GM19455 (cell line): ENCODE results near the gene CBY1.

ENCODE experiments used
- ATAC-seq: cut with Tn5 transposase; IDR thresholded peaks from one replicate; pipeline ENCODE4 v1.9.1; 2021; ENCODE audit not compliant: unreplicated experiment

CBY1 gene

GRCh38 chr22:38720350-38720749, 63.9 kb downstream of the CBY1 start:
- no peak for ATAC-seq

- ATAC-seq: no peak
Measured at GRCh38 chr22:38721551-38721950, 65.1 kb downstream of the CBY1 start.
